ENCODE measurements around the gene FOXN1.
"Not testable (repeated sequence)": the region's sequence is repeated elsewhere in the genome, so short reads cannot be mapped to it uniquely, and the experiment has no call there.

FOXN1 gene

GRCh38 chr17:28571361-28572122 is 65.4 kb downstream of the FOXN1 start, which contains the start of gene PIGS:
Gene PIGS (minus strand): TSS chr17:28571524. CDS start chr17:28571496, 28 bp downstream.
- in situ Hi-C loops (cut with HindIII; ENCODE audit: low sequenced_read_pairs): no loop called here

DNA sequence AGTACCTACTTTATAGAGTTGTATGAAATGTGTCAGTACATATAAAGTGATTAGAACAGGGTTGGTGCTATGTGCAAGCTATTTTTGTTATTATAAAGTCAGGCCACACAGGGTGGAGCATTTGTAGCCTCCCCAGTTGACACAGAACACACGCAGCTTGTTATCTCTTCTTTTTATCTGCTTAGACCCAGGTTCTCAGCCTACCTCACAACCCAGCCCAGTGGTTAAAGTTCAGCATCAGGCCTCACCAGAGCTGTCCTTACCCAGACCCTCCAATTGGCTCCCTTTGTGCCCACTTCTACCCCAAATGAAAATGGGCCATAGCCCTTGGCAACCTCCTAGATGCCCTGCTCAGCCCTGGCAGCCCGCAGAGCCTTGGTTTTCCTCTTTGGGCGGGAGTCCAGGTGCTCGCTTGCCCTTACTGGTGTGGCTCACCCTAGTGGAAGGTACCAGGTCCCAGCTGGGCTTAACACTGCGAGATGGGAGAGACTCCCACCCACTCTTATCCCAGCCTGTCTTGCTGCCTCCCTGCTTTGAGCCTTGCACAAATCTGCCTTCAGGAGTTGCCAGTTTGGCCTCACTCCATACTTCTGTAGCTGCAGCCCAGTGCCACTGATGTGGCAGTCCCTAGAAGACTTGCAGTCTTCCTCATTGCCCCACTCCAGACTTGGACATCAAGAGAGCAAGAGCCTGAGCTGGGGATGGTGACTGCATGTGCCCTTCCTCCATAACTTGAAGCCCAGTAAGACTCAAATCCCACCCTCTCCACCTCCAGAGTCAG is 66.3 kb downstream of the FOXN1 start:
- in situ Hi-C loops (cut with HindIII; ENCODE audit: low sequenced_read_pairs): no loop called here

GRCh38 chr17:28573040-28573380 is 66.9 kb downstream of the FOXN1 start:
- in situ Hi-C loops (cut with HindIII; ENCODE audit: low sequenced_read_pairs): no loop called here

DNA sequence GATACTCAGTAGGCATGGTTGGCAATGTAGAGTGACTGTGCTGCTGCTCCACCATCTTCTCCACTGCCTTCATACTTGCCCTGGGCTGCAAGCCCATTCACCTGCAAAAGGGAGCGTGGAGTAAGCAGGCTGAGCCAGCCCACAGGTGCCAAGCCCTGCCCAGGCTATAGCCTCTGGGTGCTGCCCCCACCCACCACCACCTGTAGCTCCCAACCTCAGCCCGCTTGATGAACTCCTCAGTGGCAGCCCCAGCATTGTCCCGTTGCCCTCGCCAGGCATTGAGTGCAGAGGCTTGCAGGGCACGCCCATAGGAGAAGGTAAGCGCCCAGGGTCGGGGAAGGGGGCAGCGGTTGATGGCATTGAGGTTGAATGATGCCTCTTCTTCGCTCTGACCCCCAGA is 67.4 kb downstream of the FOXN1 start:
- in situ Hi-C loops (cut with HindIII; ENCODE audit: low sequenced_read_pairs): no loop called here

DNA sequence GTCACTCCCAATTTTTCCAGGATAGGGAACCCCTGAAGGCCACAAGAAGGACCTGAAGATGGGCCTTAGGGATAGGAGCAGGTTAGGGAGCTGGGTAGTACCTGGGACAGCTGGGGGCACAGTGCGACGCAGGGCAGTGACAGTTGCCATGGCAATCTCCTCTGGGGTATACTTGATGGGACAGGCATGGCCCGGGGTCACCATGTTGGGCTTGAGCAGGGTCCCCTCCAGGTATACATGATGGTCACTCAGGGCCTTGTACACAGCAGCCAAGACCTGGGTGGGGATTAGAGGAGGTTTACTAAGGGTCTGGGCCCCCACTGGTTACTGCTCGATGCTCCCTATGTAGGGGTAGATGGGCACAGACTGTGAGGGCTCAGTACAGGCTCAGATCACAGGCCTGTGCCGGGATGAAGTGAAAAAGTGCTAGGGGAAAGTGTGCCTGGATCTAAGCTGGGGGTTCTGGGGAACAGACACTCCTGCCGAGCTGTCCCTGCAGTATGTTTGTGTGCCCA is 67.9 kb downstream of the FOXN1 start:
- in situ Hi-C loops (cut with HindIII; ENCODE audit: low sequenced_read_pairs): no loop called here

DNA sequence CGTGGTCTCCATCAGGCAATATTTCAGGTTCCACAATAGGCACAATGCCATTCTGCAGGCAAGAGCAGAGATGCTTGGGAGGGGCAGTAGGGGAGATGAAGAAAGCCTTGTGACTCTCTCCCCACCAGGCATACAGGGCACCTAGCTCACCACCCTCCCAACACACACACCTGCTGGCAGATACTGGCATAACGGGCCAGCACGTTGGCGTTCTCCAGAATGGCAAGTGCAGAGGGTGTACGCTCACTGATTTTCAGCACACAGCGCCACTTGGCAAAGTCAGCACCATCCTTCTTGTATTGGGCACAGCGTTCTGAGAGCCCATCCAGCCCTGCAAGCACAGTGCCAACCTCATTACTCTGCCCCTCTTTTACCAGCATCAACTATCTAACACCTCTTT is 68.4 kb downstream of the FOXN1 start:
- in situ Hi-C loops (cut with HindIII; ENCODE audit: low sequenced_read_pairs): no loop called here

- in situ Hi-C loops (cut with HindIII; ENCODE audit: low sequenced_read_pairs): no loop called here
These were observed 69.1 kb downstream of the FOXN1 start for GRCh38 chr17:28575126-28575795.

GRCh38 chr17:28576016-28576415 is 69.9 kb downstream of the FOXN1 start:
- in situ Hi-C loops (cut with HindIII; ENCODE audit: low sequenced_read_pairs): not testable (repeated sequence)

- in situ Hi-C loops (cut with HindIII; ENCODE audit: low sequenced_read_pairs): no loop called here
These were observed 70.8 kb downstream of the FOXN1 start, which contains the start of gene ALDOC for GRCh38 chr17:28576758-28577465. Gene ALDOC (minus strand): TSS chr17:28576895. CDS start chr17:28575532, 1,363 bp downstream.

GRCh38 chr17:28577466-28577824 is 71.3 kb downstream of the FOXN1 start:
- in situ Hi-C loops (cut with HindIII; ENCODE audit: low sequenced_read_pairs): no loop called here

GRCh38 chr17:28578246-28579195 is 72.4 kb downstream of the FOXN1 start:
- in situ Hi-C loops (cut with HindIII; ENCODE audit: low sequenced_read_pairs): no loop called here

DNA sequence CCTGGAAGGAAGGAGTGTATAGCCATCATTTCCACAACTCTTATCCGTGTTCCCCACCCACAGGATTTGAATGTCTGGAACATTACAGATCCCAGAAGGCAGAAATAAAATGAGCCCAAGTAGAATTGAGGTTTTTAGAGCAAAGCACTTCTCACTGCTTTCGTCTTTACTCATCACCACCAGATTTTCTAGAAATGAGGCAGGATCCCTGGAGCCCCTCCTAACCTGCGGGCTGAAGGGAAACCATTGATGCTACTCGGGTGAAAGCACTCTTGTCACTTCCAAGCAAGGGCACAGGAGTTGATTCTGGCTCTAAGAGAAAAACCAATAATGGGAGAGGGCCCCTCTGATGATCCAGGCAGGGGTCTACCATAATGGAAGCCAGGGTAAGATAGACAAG is 73.4 kb downstream of the FOXN1 start:
- in situ Hi-C loops (cut with HindIII; ENCODE audit: low sequenced_read_pairs): no loop called here

- in situ Hi-C loops (cut with HindIII; ENCODE audit: low sequenced_read_pairs): no loop called here
These were observed 74.8 kb downstream of the FOXN1 start for GRCh38 chr17:28580959-28581358.

GRCh38 chr17:28582513-28582912 is 76.4 kb downstream of the FOXN1 start:
- in situ Hi-C loops (cut with HindIII; ENCODE audit: low sequenced_read_pairs): no loop called here

GRCh38 chr17:28584434-28584833 is 78.3 kb downstream of the FOXN1 start:
- in situ Hi-C loops (cut with HindIII; ENCODE audit: low sequenced_read_pairs): no loop called here

GRCh38 chr17:28585851-28586250 is 79.7 kb downstream of the FOXN1 start:
- in situ Hi-C loops (cut with HindIII; ENCODE audit: low sequenced_read_pairs): no loop called here

Data from DLD1 (cell line).